Sigmoid colon (tissue), 4 donors: Measurements from ENCODE around the gene SAT1.

Source experiments
- EP300 ChIP-seq, 4 donors: sonication (generic); formaldehyde crosslinking; IDR thresholded peaks; one replicate each; pipeline ENCODE4 v1.6.1; 2017; ENCODE audit warnings: antibody characterized with exemption in 4 of 4
- POLR2A ChIP-seq, 2 donors: fragments of 450-650 bp; IDR thresholded peaks; one replicate each; pipeline ENCODE4 v1.6.1; 2016; ENCODE audit warnings: antibody characterized with exemption in 2 of 2, mild to moderate bottlenecking in 2 of 2, moderate library complexity in 2 of 2
- POLR2AphosphoS5 ChIP-seq, 4 donors: sonication (generic); formaldehyde crosslinking; IDR thresholded peaks; one replicate each; pipeline ENCODE4 v1.6.1; 2017; ENCODE audit warnings: antibody characterized with exemption in 4 of 4
- TF ChIP-seq, protein P1 (sequence below), 4 experiments: fragments of 450-650 bp in 3 of 4; fragments of 200-600 bp in 1 of 4; IDR thresholded peaks; one replicate each; pipeline ENCODE4 v1.5.1; 2016 to 2019; ENCODE audit warnings: antibody characterized with exemption in 4 of 4, mild to moderate bottlenecking in 3 of 4, moderate library complexity in 2 of 4

DNA sequence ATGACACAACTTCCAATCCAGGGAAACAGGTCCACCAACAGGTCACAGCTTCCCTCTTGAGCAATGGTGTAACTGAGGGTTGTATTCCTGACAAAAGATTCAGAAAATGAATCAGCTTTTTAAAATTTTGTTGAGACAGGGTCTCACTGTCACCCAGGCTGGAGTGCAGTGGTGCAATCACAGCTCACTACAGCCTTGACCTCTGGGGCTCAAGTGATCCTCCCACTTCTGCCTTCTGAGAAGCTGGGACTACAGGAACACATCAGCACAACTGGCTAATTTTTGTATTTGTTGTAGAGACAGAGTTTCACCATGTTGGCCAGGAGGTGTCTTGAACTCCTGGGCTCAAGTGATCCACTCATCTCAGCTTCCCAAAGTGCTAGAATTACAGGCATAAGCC is 43.7 kb downstream of the SAT1 start:
- TF ChIP-seq POLR2A (IDR thresholded peaks at IDR 0.05) (no peak), POLR2AphosphoS5 (IDR thresholded peaks at IDR 0.05) (no peak), EP300 (IDR thresholded peaks at IDR 0.05) (no peak)
- TF ChIP-seq, protein P1, sequence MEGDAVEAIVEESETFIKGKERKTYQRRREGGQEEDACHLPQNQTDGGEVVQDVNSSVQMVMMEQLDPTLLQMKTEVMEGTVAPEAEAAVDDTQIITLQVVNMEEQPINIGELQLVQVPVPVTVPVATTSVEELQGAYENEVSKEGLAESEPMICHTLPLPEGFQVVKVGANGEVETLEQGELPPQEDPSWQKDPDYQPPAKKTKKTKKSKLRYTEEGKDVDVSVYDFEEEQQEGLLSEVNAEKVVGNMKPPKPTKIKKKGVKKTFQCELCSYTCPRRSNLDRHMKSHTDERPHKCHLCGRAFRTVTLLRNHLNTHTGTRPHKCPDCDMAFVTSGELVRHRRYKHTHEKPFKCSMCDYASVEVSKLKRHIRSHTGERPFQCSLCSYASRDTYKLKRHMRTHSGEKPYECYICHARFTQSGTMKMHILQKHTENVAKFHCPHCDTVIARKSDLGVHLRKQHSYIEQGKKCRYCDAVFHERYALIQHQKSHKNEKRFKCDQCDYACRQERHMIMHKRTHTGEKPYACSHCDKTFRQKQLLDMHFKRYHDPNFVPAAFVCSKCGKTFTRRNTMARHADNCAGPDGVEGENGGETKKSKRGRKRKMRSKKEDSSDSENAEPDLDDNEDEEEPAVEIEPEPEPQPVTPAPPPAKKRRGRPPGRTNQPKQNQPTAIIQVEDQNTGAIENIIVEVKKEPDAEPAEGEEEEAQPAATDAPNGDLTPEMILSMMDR (IDR thresholded peaks at IDR 0.05): no peak
